GM19452 (cell line): ENCODE measurements around the gene TTC23L.
"Not testable (repeated sequence)": the region's sequence is repeated elsewhere in the genome, so short reads cannot be mapped to it uniquely, and the experiment has no call there.

Experiments used
- ATAC-seq: cut with Tn5 transposase; IDR thresholded peaks from one replicate; pipeline ENCODE4 v1.9.1; 2021; ENCODE audit not compliant: unreplicated experiment

TTC23L gene

GRCh38 chr5:34916518-34916917 lies 77.6 kb downstream of the TTC23L start:
- ATAC-seq: no peak

GRCh38 chr5:34918025-34918424 lies 79.1 kb downstream of the TTC23L start:
- ATAC-seq: no peak

GRCh38 chr5:34919077-34919476 lies 80.1 kb downstream of the TTC23L start:
- ATAC-seq: no peak

GRCh38 chr5:34923256-34923655 lies 84.3 kb downstream of the TTC23L start:
- not testable (repeated sequence) for ATAC-seq

GRCh38 chr5:34923694-34924461 lies 84.9 kb downstream of the TTC23L start:
- peak; percentile 60 for ATAC-seq

GRCh38 chr5:34924462-34924765 lies 85.5 kb downstream of the TTC23L start:
- ATAC-seq: no peak

- no peak for ATAC-seq
Observed at GRCh38 chr5:34926318-34926888, 87.4 kb downstream of the TTC23L start.

- no peak for ATAC-seq
Observed at GRCh38 chr5:34927785-34928184, 88.8 kb downstream of the TTC23L start.

- no peak for ATAC-seq
Observed at GRCh38 chr5:34928267-34928666, 89.3 kb downstream of the TTC23L start.

- ATAC-seq: peak; percentile 81
Observed at GRCh38 chr5:34929134-34929719, 90.3 kb downstream of the TTC23L start, which contains the start of gene DNAJC21. Gene DNAJC21, plus strand, starts transcription at chr5:34929559. Its CDS starts 261 bp downstream, at chr5:34929820.

- ATAC-seq: peak; percentile 71
Observed at GRCh38 chr5:34929720-34930461, 90.9 kb downstream of the TTC23L start.

- no peak for ATAC-seq
Observed at GRCh38 chr5:34930462-34930844, 91.5 kb downstream of the TTC23L start.

GRCh38 chr5:34930870-34931269 lies 91.9 kb downstream of the TTC23L start:
- ATAC-seq: no peak

- no peak for ATAC-seq
Observed at GRCh38 chr5:34932947-34933346, 94.0 kb downstream of the TTC23L start.

GRCh38 chr5:34941936-34942335 lies 103.0 kb downstream of the TTC23L start:
- ATAC-seq: no peak

- no peak for ATAC-seq
Observed at GRCh38 chr5:34944044-34944443, 105.1 kb downstream of the TTC23L start.

- ATAC-seq: no peak
Observed at GRCh38 chr5:34944460-34945047, 105.6 kb downstream of the TTC23L start.
